Activated naive CD4-positive, alpha-beta T cell treated with anti-CD3 and anti-CD28 coated beads, Interleukin-2, amount 50 U/mL, for 72 hours (primary cell): Measurements from ENCODE around the gene LRRC8B. TPM values are rescaled to one million over a fixed set of nuclear protein-coding genes. Genes with fewer than 3 reads are reported as not detected.
A peak's percentile ranks its signal among the peaks of the same experiment; 100 is the strongest.
"Not testable (repeated sequence)": the region's sequence is repeated elsewhere in the genome, so short reads cannot be mapped to it uniquely, and the experiment has no call there.

Experiments used
- ATAC-seq, 2 donors: fragments of 150-1000 bp; cut with Tn5 transposase; 2 replicates each; pipeline ENCODE4 v1.10.0; 2021; ENCODE audit warnings: mild to moderate bottlenecking in 2 of 2, moderate library complexity in 2 of 2
- DNase-seq, 2 donors: peaks; one replicate each; pipeline ENCODE4 v3.0.0; 2021 to 2022; ENCODE audit warnings: low spot score in 2 of 2
- H3K27ac Mint-ChIP-seq, 2 donors: one replicate each; pipeline ENCODE4 v1.8.0; 2022; ENCODE audit warnings: mild to moderate bottlenecking in 2 of 2, mixed read lengths in 2 of 2
- H3K36me3 Mint-ChIP-seq, 2 donors: one replicate each; pipeline ENCODE4 v1.8.0; 2022; ENCODE audit warnings: mixed read lengths in 2 of 2
- H3K9me3 Mint-ChIP-seq, 2 donors: one replicate each; pipeline ENCODE4 v1.8.0; 2022; ENCODE audit warnings: mixed read lengths in 2 of 2
- total RNA-seq, 2 donors: library from RNA; stranded (reverse); gene quantifications; one replicate each; pipeline ENCODE4 v1.2.3, GENCODE V29; 2022

LRRC8B gene
- total RNA-seq = 10 to 100 TPM; 31.1 to 47.9 TPM

DNA sequence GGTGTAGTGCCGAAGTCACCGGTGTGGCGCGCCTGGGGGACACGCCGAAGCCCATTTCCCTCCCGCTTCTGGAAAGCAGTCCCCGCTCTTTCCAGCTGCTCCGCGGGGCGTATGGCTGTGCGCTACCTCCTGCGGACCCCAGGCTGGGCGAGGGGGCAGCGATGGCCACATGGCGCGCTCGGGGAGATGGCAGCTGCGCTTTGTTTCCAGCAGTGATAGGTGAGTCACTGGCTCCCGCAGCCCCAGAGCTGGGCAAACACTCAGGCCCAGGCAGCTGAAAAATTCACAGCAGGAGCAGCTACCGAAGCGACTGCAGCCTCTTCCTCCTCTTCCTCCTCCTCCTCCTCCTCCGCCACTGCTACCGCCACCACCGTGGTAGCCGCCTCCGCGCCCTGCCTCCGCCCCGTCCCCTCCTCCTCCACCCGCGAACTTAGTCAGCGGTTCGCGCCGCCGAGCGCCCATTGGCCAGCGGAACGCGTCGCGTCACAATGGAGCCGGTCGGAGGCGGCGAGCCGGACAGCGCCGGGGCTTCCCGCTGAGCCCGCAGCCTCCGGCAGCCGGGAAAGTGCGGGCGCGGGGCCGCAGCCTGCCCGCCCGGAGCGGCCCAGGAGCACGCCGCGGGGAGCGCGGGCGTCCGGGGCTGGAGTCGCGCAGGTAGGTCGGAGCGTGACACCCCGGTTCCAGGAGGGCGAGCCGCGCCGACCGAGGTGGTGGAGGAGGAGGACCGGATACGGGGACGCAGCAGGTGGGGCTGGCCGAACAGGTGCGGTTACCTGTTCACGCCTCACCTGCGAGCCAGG, at the start of gene LRRC8B:
Gene LRRC8B (plus strand): TSS at position 461 of the 800 bp plus-strand sequence. CDS start 57,822 bp downstream, outside the sequence.
- Mint-ChIP-seq H3K9me3 (peaks cover 3 to 9% of the 10 kb centered on the region in 2 donors), H3K27ac (peak within 1 kb of the TSS in 1 of 2 donors; percentile 96), H3K36me3 (peaks cover 18 to 30% of the 10 kb centered on the region in 2 donors)
- ATAC-seq (peak; percentile 78 to 79), DNase-seq (peak; percentile 84 to 95)

- DNase-seq (no peak), ATAC-seq (no peak)
- H3K9me3 Mint-ChIP-seq = peaks cover 17 to 27% of the 10 kb centered on the region in 2 donors
- H3K36me3 Mint-ChIP-seq = peaks cover 26 to 27% of the 10 kb centered on the region in 2 donors
- no peak overlapping the region for H3K27ac Mint-ChIP-seq
Observed at GRCh38 chr1:89475269-89475668, 49.4 kb upstream of the LRRC8B start.

DNA sequence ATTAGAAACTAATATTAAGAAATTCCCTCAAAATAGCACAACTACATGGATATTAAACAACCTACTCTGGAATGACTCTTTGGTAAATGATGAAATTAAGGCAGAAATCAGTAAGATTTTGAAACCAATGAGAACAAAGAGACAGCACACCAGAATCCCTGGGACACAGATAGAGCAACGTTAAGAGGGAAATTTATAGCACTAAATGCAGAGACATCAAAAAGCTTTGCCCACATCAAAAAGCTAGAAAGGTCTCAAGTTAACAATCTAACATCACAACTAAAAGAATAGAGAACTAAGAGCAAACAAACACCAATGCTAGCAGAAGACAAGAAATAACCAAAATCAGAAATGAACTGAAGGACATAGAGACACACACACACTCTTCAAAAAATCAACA, 48.6 kb upstream of the LRRC8B start:
- Mint-ChIP-seq H3K36me3 (peaks cover 26 to 27% of the 10 kb centered on the region in 2 donors), H3K9me3 (peaks cover 17 to 27% of the 10 kb centered on the region in 2 donors), H3K27ac (no peak overlapping the region)
- no peak for ATAC-seq
- DNase-seq = no peak

- ATAC-seq (peak; percentile 81 to 94), DNase-seq (peak in 1 of 2 donors; percentile 76)
- Mint-ChIP-seq H3K27ac (no peak overlapping the region), H3K36me3 (peaks cover 0 to 8% of the 10 kb centered on the region in 2 donors), H3K9me3 (peaks cover 6 to 8% of the 10 kb centered on the region in 2 donors)
Observed at GRCh38 chr1:89483010-89483756, 41.4 kb upstream of the LRRC8B start.

DNA sequence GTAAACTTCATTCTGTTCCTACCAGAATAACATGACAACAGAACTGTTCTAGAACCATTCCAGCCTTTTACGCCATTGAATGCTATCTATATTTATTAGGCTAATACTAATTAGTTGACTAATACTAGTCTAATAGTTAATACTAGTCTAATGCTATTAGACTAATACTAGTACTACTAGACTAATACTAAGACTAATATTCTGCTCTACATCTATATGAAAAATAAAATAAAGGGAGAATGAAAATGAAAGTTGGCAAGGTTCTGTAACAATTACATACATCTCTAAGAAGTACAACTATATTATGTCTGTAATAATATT, 40.9 kb upstream of the LRRC8B start:
- ATAC-seq (no peak), DNase-seq (no peak)
- peaks cover 6 to 8% of the 10 kb centered on the region in 2 donors for H3K9me3 Mint-ChIP-seq
- H3K36me3 Mint-ChIP-seq = peaks cover 0 to 8% of the 10 kb centered on the region in 2 donors
- no peak overlapping the region for H3K27ac Mint-ChIP-seq

DNA sequence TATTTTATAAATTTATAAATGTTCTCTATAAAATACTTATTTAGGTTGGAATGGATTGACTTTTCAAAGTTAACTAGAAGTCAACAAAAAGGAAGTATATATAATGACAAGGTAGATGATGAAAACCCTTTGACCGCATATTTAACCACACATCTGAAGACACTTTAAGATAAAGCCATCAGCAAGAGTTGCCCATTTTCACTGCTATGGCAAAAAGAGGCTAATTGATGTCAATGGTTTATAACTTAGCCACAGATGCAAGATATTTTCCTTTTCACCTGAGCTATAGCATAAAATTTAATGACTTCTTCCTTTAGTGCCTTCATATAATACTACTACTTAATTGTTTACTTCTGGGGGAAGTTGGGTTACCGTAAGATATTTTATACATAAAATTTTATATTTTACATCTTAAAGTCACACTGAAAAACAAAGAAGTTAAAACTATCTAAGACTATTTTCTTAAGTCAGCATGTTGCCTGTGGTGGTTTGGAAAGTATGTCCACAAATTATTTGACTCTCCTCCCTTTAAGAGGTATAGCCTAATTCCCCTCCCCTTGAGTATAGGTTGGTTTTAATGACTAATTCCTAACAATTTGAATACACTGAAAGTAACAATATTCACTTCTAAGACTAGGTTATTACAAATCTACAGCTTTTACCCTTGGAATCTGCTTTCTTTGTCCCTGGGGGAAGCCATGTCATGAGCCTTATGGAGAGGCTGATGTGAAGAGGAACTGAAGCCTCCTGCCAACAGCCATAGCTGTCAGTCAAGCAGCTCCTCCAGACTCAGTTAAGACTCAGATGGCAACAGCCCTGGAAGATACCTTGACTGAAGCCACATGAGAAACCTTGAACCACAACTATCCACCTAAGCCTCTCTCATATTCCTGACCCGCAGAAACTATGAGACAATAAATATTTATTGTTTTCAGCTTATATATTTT, 40.3 kb upstream of the LRRC8B start:
- Mint-ChIP-seq H3K36me3 (peaks cover 0 to 8% of the 10 kb centered on the region in 2 donors), H3K9me3 (peaks cover 6 to 8% of the 10 kb centered on the region in 2 donors), H3K27ac (no peak overlapping the region)
- ATAC-seq (peak; percentile 47 to 54), DNase-seq (no peak)

DNA sequence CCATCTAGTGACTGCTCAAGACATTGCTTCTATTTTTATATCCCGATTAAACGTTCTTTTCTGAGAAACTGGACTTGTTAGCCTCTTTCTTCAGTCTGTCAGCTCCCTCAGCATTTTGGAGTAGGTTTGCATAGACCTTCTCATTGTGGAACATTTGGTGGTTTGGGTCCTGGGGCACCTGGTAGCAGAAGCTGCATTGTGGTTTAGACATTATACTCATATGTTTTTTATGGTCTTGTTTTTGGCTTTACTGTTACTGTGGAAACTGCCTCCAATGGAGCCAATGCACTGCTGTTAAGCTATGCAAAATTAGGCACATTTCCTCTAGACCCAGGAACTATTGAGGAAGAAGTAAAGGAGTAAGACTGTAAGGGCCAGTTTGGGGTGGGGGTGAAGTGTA, 36.7 kb upstream of the LRRC8B start:
- Mint-ChIP-seq H3K27ac (no peak overlapping the region), H3K36me3 (peaks cover 12 to 21% of the 10 kb centered on the region in 2 donors), H3K9me3 (peaks cover 7 to 19% of the 10 kb centered on the region in 2 donors)
- DNase-seq (no peak), ATAC-seq (peak; percentile 29 to 82)

- DNase-seq (no peak), ATAC-seq (no peak)
- Mint-ChIP-seq H3K27ac (no peak overlapping the region), H3K36me3 (peaks cover 20 to 28% of the 10 kb centered on the region in 2 donors), H3K9me3 (peaks cover 14 to 24% of the 10 kb centered on the region in 2 donors)
Observed at GRCh38 chr1:89489047-89489729, 35.4 kb upstream of the LRRC8B start.

DNA sequence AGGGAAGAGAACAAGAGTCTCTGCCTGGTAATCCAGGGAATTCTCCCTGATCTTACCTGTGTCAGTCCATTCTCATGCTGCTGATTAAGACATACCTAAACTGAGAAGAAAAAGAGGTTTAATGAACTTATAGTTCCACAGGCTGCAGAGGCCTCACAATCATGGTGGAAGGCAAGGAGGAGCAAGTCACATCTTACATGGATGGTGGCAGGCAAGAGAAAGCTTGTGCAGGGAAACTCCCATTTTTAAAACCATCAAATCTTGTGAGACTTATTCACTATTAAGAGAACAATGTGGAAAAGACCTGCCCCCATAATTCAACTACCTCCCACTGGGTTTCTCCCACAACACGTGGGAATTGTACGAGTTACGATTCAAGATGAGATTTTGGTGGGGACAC, 34.2 kb upstream of the LRRC8B start:
- DNase-seq (no peak), ATAC-seq (no peak)
- H3K27ac Mint-ChIP-seq = no peak overlapping the region
- peaks cover 14 to 24% of the 10 kb centered on the region in 2 donors for H3K9me3 Mint-ChIP-seq
- peaks cover 20 to 28% of the 10 kb centered on the region in 2 donors for H3K36me3 Mint-ChIP-seq

GRCh38 chr1:89499320-89499719, 25.3 kb upstream of the LRRC8B start:
- no peaks in the 10 kb centered on the region for H3K36me3 Mint-ChIP-seq
- no peaks in the 10 kb centered on the region for H3K9me3 Mint-ChIP-seq
- ATAC-seq = no peak
- no peak overlapping the region for H3K27ac Mint-ChIP-seq
- no peak for DNase-seq

DNA sequence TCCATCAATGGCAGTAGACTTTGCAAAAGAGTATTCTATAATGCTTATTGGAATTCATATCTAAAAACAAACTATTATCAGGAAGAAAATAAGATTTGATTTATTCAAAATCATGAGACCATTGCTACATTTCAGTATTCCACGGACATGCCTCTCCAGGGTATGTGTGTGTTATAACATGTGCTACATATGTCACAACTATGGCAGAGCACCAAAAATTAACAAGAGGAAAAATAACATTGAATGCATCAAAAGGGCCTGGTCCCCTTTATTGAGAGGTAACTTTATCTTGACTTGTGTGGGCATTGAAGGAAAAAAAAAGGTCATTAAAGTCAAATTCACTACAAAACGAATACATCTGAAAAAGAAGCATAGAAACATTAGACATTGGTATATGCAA, 22.6 kb upstream of the LRRC8B start:
- Mint-ChIP-seq H3K36me3 (no peaks in the 10 kb centered on the region), H3K9me3 (no peaks in the 10 kb centered on the region), H3K27ac (no peak overlapping the region)
- ATAC-seq (no peak), DNase-seq (no peak)

GRCh38 chr1:89502895-89503294, 21.7 kb upstream of the LRRC8B start:
- Mint-ChIP-seq H3K9me3 (peaks cover 4 to 5% of the 10 kb centered on the region in 2 donors), H3K27ac (no peak overlapping the region), H3K36me3 (peaks cover under 1 to 2% of the 10 kb centered on the region in 2 donors)
- ATAC-seq (no peak), DNase-seq (no peak)

DNA sequence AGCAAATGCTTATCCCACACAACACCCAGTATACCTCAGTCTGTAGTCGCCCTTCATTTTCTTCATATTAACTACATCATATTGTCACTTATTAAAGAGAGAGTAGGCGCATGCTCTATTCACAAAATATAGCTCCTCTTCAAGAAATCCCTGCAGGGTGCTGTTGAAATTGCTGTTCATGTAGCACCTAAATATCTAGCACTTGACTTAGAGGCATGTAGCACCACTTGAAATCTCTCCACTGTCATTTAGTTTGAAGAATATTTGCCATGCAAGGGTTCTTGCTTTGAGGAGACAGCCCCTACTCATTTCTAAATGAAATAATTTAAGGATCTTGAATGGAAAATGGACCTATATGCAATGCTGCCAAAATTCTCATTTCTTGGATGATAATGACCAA, 20.9 kb upstream of the LRRC8B start:
- no peak for ATAC-seq
- DNase-seq = no peak
- H3K27ac Mint-ChIP-seq = no peak overlapping the region
- peaks cover 9 to 10% of the 10 kb centered on the region in 2 donors for H3K9me3 Mint-ChIP-seq
- H3K36me3 Mint-ChIP-seq = peaks cover 8% of the 10 kb centered on the region in 2 donors

GRCh38 chr1:89510061-89510460, 14.6 kb upstream of the LRRC8B start:
- peaks cover 13 to 14% of the 10 kb centered on the region in 2 donors for H3K9me3 Mint-ChIP-seq
- not testable (repeated sequence) for ATAC-seq, DNase-seq, H3K27ac Mint-ChIP-seq
- peaks cover 8 to 16% of the 10 kb centered on the region in 2 donors for H3K36me3 Mint-ChIP-seq

DNA sequence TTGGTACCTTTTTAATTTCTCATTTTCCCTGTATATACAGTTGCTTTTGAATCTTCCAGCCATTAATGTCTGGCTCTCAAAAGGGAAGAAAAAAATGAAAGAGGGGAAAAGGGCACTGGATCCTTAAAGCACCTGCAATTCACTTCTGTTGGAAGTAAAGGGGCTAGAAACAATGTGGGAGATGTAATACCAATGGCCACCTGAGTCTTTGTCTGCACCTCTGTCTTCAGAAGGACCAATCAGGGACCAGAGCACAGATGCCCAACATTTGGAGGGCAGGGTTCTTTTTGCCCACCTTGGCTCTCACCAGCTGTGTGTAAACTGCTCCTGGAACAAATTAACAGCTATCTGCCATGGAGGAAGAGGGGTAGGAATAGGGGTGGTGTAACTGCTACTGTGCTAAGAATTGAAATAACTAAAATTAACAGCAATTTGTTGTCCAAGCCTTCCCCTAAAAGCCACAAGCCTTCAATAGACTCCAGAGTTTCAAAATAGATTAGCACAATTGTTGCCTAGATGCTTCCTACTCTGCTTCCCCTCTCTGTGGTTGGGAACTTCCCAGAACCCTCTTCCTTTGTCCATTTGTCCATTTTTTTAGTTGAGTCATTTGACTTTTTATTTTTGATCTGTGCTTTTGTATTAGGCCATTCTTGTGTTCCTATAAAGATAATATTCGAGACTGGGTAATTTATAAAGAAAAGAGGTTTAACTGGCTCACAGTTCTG, 11.5 kb upstream of the LRRC8B start:
- no peak for ATAC-seq
- peaks cover 7% of the 10 kb centered on the region in 2 donors for H3K9me3 Mint-ChIP-seq
- DNase-seq = no peak
- H3K36me3 Mint-ChIP-seq = peaks cover 3 to 12% of the 10 kb centered on the region in 2 donors
- H3K27ac Mint-ChIP-seq = no peak overlapping the region
